B cell (primary cell): ENCODE measurements around the gene ARFGEF2.

Experiments used
- CTCF ChIP-seq: fragments of 200-600 bp; IDR thresholded peaks from one replicate; pipeline ENCODE4 v1.8.0; 2022; ENCODE audit warnings: antibody characterized with exemption, mild to moderate bottlenecking
- EZH2 ChIP-seq: IDR thresholded peaks from 2 replicates; pipeline ENCODE4 v1.6.1; 2012; ENCODE audit warnings: borderline replicate concordance, low read depth, mild to moderate bottlenecking, moderate library complexity, low read length; ENCODE audit not compliant: insufficient read depth, poor library complexity, severe bottlenecking

GRCh38 chr20:48957533-48957932, 36.0 kb downstream of the ARFGEF2 start:
- no peak for TF ChIP-seq CTCF
- no peak for TF ChIP-seq EZH2
